ENCODE results near the gene TSTD2. TPM values are rescaled to one million over a fixed set of nuclear protein-coding genes. Genes with fewer than 3 reads are reported as not detected.

The TSTD2 gene
- total RNA-seq, 4 donors from 2014 or later = 13.8 to 21.9 (median 19.4) TPM

GRCh38 chr9:97647996-97648395 lies 14.8 kb upstream of the TSTD2 start:
- ATAC-seq (ENCODE audit: low FRiP score) (no peak), DNase-seq (ENCODE audit: low spot score) (no peak)
- TF ChIP-seq CTCF (IDR thresholded peaks at IDR 0.05) = no peak

- ATAC-seq (ENCODE audit: low FRiP score) = no peak
- no peak for TF ChIP-seq CTCF (IDR thresholded peaks at IDR 0.05)
- no peak for DNase-seq (ENCODE audit: low spot score)
Observed at GRCh38 chr9:97645720-97646119, 12.6 kb upstream of the TSTD2 start.

GRCh38 chr9:97640325-97640724 lies 7.2 kb upstream of the TSTD2 start:
- ATAC-seq (ENCODE audit: low FRiP score) = no peak
- no peak for DNase-seq (ENCODE audit: low spot score)
- TF ChIP-seq CTCF (IDR thresholded peaks at IDR 0.05) = no peak

GRCh38 chr9:97638666-97639065 lies 5.5 kb upstream of the TSTD2 start:
- no peak for ATAC-seq (ENCODE audit: low FRiP score)
- DNase-seq (ENCODE audit: low spot score) = no peak

GRCh38 chr9:97636903-97637302 lies 3.7 kb upstream of the TSTD2 start:
- ATAC-seq (ENCODE audit: low FRiP score) = no peak
- no peak for TF ChIP-seq CTCF (IDR thresholded peaks at IDR 0.05)
- DNase-seq (ENCODE audit: low spot score) = no peak

More at GRCh38 chr9:97638666-97639065, 5.5 kb upstream of the TSTD2 start:
- TF ChIP-seq CTCF (IDR thresholded peaks at IDR 0.05) = no peak

- TF ChIP-seq CTCF (IDR thresholded peaks at IDR 0.05) = no peak
- no peak for ATAC-seq (ENCODE audit: low FRiP score)
- no peak for DNase-seq (ENCODE audit: low spot score)
Observed at GRCh38 chr9:97635026-97635425, 1.9 kb upstream of the TSTD2 start.

GRCh38 chr9:97633859-97634490 lies 807 bp upstream of the TSTD2 start:
- no peak for TF ChIP-seq CTCF (IDR thresholded peaks at IDR 0.05)
- ATAC-seq (ENCODE audit: low FRiP score) (no peak), DNase-seq (ENCODE audit: low spot score) (no peak)

Measured in omental fat pad (tissue), 4 donors.